DOHH2 (cell line): ENCODE results near the gene P3H2.

ENCODE experiments used
- H3F3A ChIP-seq: fragments of 200-600 bp; sonication (generic), shearing (Covaris generic); 2 replicates; pipeline ENCODE4 v1.6.0; 2016; ENCODE audit warnings: antibody characterized with exemption, mild to moderate bottlenecking; ENCODE audit not compliant: control insufficient read depth, insufficient read depth
- H3K27ac ChIP-seq: fragments of 200-600 bp; sonication (generic); 2 replicates; pipeline ENCODE4 v1.5.1; 2014; ENCODE audit warnings: low read depth, mild to moderate bottlenecking, low read length, moderate library complexity
- H3K27me3 ChIP-seq: fragments of 200-600 bp; sonication (generic); 2 replicates; pipeline ENCODE4 v1.6.1; 2014; ENCODE audit warnings: mild to moderate bottlenecking, low read length, mixed read lengths; ENCODE audit not compliant: control insufficient read depth
- H3K36me3 ChIP-seq: fragments of 200-600 bp; sonication (generic); 2 replicates; pipeline ENCODE4 v1.6.1; 2014; ENCODE audit warnings: mild to moderate bottlenecking, low read length, moderate library complexity, mixed read lengths; ENCODE audit not compliant: control insufficient read depth
- H3K4me1 ChIP-seq: fragments of 200-600 bp; sonication (generic); 2 replicates; pipeline ENCODE4 v1.6.1; 2014; ENCODE audit warnings: mild to moderate bottlenecking, low read length, mixed read lengths; ENCODE audit not compliant: control insufficient read depth
- H3K4me2 ChIP-seq: fragments of 200-600 bp; sonication (generic); 2 replicates; pipeline ENCODE4 v1.6.0; 2014; ENCODE audit warnings: mild to moderate bottlenecking, low read length, moderate library complexity
- H3K4me3 ChIP-seq: fragments of 200-600 bp; sonication (generic); 2 replicates; pipeline ENCODE4 v1.5.1; 2014; ENCODE audit warnings: mild to moderate bottlenecking, low read length, mixed read lengths
- H3K79me2 ChIP-seq: fragments of 200-600 bp; sonication (generic); 2 replicates; pipeline ENCODE4 v1.6.1; 2014; ENCODE audit warnings: mild to moderate bottlenecking, low read length, mixed read lengths; ENCODE audit not compliant: control insufficient read depth
- H3K9me2 ChIP-seq: fragments of 200-600 bp; sonication (generic); replicated peaks from 2 replicates; pipeline ENCODE4 v1.6.1; 2014; ENCODE audit warnings: mild to moderate bottlenecking, low read length, mixed read lengths; ENCODE audit not compliant: control insufficient read depth
- H3K9me3 ChIP-seq: fragments of 200-600 bp; sonication (generic); 2 replicates; pipeline ENCODE4 v1.6.1; 2014; ENCODE audit warnings: antibody characterized with exemption, low read length, mixed read lengths; ENCODE audit not compliant: control insufficient read depth, insufficient read depth
- H4K20me1 ChIP-seq: fragments of 200-600 bp; sonication (generic); 2 replicates; pipeline ENCODE4 v1.6.0; 2014; ENCODE audit warnings: low read depth, mild to moderate bottlenecking, antibody characterized with exemption, low read length, moderate library complexity; ENCODE audit not compliant: control insufficient read depth, insufficient read depth
- CTCF ChIP-seq: fragments of 200-600 bp; sonication (generic); IDR thresholded peaks from one replicate; pipeline ENCODE4 v1.5.1; 2014; ENCODE audit warnings: antibody characterized with exemption, mild to moderate bottlenecking, low read depth, low read length; ENCODE audit not compliant: poor library complexity, severe bottlenecking
- EZH2phosphoT487 ChIP-seq: fragments of 200-600 bp; sonication (generic); IDR thresholded peaks from 2 replicates; pipeline ENCODE4 v1.6.1; 2017; ENCODE audit warnings: borderline replicate concordance, mild to moderate bottlenecking, antibody characterized with exemption, low read length, moderate library complexity, mixed read lengths

P3H2 gene

GRCh38 chr3:190036631-190037030 lies 84.1 kb downstream of the P3H2 start:
- TF ChIP-seq CTCF (no peak), EZH2phosphoT487 (no peak)
- Histone ChIP-seq H3K9me3 (no peaks in the 10 kb centered on the region), H4K20me1 (no peaks in the 10 kb centered on the region), H3K36me3 (no peaks in the 10 kb centered on the region), H3K4me2 (no peak overlapping the region), H3K4me1 (no peaks in the 10 kb centered on the region), H3K4me3 (no peak overlapping the region), H3K79me2 (no peaks in the 10 kb centered on the region), H3K27me3 (no peaks in the 10 kb centered on the region), H3F3A (no peaks in the 10 kb centered on the region), H3K27ac (no peak overlapping the region), H3K9me2 (no peaks in the 10 kb centered on the region)

- Histone ChIP-seq H3K79me2 (no peaks in the 10 kb centered on the region), H3K4me2 (no peak overlapping the region), H3K9me3 (no peaks in the 10 kb centered on the region), H3K27me3 (no peaks in the 10 kb centered on the region), H3K4me3 (no peak overlapping the region), H3K9me2 (no peaks in the 10 kb centered on the region), H4K20me1 (no peaks in the 10 kb centered on the region), H3K36me3 (no peaks in the 10 kb centered on the region), H3K27ac (no peak overlapping the region), H3F3A (no peaks in the 10 kb centered on the region), H3K4me1 (no peaks in the 10 kb centered on the region)
- TF ChIP-seq EZH2phosphoT487 = no peak
- no peak for TF ChIP-seq CTCF
Measured at GRCh38 chr3:190034446-190034845, 86.3 kb downstream of the P3H2 start.

GRCh38 chr3:190032923-190033322 lies 87.8 kb downstream of the P3H2 start:
- no peaks in the 10 kb centered on the region for H3K36me3 ChIP-seq
- no peaks in the 10 kb centered on the region for H3F3A ChIP-seq
- H3K27me3 ChIP-seq = no peaks in the 10 kb centered on the region
- H3K4me3 ChIP-seq = no peak overlapping the region
- TF ChIP-seq CTCF = no peak
- no peak overlapping the region for H3K4me2 ChIP-seq
- no peaks in the 10 kb centered on the region for H4K20me1 ChIP-seq
- no peaks in the 10 kb centered on the region for H3K9me2 ChIP-seq
- H3K79me2 ChIP-seq = no peaks in the 10 kb centered on the region
- H3K27ac ChIP-seq = no peak overlapping the region
- H3K9me3 ChIP-seq = no peaks in the 10 kb centered on the region
- H3K4me1 ChIP-seq = no peaks in the 10 kb centered on the region
